Measurements from ENCODE around the gene SLC51A. TPM values are rescaled to one million over a fixed set of nuclear protein-coding genes. Genes with fewer than 3 reads are reported as not detected.

Gene SLC51A
- total and polyA plus RNA-seq, 8 donors = 1.2 to 10.4 (median 7.9) TPM; not detected in 1

DNA sequence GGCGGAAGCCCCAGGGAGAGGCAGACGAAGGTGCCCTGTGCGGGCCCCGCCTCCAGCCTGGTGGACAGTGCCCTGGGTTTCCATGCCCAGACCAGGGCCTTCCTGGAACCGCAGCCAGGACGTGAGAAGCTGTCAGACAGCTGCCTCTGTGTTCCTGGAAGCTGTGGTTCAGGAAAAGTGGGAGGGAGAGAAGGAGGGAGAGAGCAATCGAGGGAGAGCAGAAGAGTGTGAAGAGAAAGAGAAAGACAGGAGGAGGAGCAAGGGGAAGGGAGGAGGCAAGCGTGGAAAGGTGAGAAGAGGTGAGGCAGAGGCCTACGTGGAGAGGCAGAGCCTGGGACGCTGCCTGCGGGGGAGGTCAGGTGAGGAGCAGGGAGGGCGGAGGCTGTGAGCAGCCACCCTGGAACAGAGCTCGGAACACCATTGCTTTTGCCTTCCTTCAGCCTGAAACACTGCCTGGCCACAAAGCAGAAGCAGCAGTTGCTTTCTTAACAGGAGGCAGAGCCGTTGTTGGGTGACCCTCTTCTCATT lies 23.7 kb upstream of the SLC51A start:
- TF ChIP-seq CTCF (IDR thresholded peaks at IDR 0.05) = no peak
- H3K4me1 ChIP-seq = peaks cover 0 to 53% of the 10 kb centered on the region in 2 donors
- peak overlapping the region; percentile 77 to 94 for H3K27ac ChIP-seq
- intact Hi-C loops (cut with DNase I) = loop anchor here in 1 of 2 donors (5.0 kb wide), 1 partner anchor 120 kb away; no protein-coding TSS in a partner anchor
- no peaks in the 10 kb centered on the region for H3K27me3 ChIP-seq
- H3K4me3 ChIP-seq = no peak overlapping the region
- no peaks in the 10 kb centered on the region for H3K36me3 ChIP-seq
- no peaks in the 10 kb centered on the region for H3K9me3 ChIP-seq
- no peak for ATAC-seq
- DNase-seq = peak in 1 of 4 donors; percentile 85

- no peak for TF ChIP-seq CTCF (IDR thresholded peaks at IDR 0.05)
- no peak for ATAC-seq
- Histone ChIP-seq H3K27ac (peak overlapping the region in 1 of 2 donors; percentile 94), H3K4me1 (peaks cover 0 to 52% of the 10 kb centered on the region in 2 donors), H3K36me3 (no peaks in the 10 kb centered on the region), H3K9me3 (no peaks in the 10 kb centered on the region), H3K27me3 (no peaks in the 10 kb centered on the region), H3K4me3 (no peak overlapping the region)
- intact Hi-C loops (cut with DNase I) = loop anchor here in 1 of 2 donors (5.0 kb wide), 1 partner anchor 121 kb away; no protein-coding TSS in a partner anchor
- DNase-seq = peak in 1 of 4 donors; percentile 55
Measured at GRCh38 chr3:196193133-196193735, 23.1 kb upstream of the SLC51A start.

DNA sequence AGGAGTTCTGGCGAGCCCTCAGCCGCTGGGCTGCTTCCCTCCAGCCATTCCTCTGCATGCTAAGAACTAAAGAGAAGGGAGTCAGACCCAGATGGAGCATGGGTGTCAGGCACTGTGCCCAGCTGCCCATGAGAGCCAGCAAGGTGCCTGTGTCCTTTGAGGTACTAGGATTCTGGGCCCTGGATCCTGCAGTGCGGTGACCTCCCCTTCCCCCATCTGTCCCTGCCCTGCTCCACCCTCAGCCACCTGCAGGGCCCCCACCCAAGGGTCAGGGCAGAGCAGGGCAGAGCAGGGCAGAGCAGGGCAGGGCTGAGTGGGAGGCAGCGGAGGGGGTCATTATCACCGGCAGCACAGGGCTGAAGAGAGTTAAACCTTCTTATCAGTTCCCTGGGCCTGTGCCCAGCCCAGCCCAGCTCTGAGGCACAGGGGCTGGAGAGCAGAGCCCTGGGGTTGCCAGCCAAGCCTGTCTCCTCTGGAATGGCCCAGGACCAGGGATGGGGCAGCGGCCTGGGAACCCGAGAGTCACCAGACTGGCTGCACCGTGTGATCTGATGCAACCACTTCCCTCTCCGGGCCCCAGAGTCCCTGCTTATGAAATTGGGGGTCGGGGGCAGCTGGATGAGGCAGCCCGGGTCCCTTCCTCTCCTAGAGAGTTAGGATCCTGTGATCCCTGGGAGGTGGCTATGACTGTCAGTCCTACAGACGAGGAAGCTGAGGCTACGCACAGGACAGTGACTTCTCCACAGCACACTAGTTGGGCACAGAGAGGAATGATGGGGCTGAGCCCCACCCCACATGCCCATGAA lies 22.4 kb upstream of the SLC51A start:
- H3K9me3 ChIP-seq = no peaks in the 10 kb centered on the region
- H3K4me1 ChIP-seq = peaks cover 0 to 52% of the 10 kb centered on the region in 2 donors
- no peaks in the 10 kb centered on the region for H3K27me3 ChIP-seq
- H3K36me3 ChIP-seq = no peaks in the 10 kb centered on the region
- DNase-seq (peak in 3 of 4 donors; percentile 43 to 89 (median 84)), ATAC-seq (peak; percentile 72)
- intact Hi-C loops (cut with DNase I) = loop anchor here in 1 of 2 donors (5.0 kb wide), 1 partner anchor 122 kb away; no protein-coding TSS in a partner anchor
- peak overlapping the region; percentile 39 to 94 for H3K27ac ChIP-seq
- no peak for TF ChIP-seq CTCF (IDR thresholded peaks at IDR 0.05)
- H3K4me3 ChIP-seq = no peak overlapping the region

GRCh38 chr3:196194542-196194915 lies 21.8 kb upstream of the SLC51A start:
- intact Hi-C loops (cut with DNase I) = loop anchor here in 1 of 2 donors (5.0 kb wide), 1 partner anchor 122 kb away; no protein-coding TSS in a partner anchor
- peak overlapping the region; percentile 39 to 94 for H3K27ac ChIP-seq
- H3K9me3 ChIP-seq = no peaks in the 10 kb centered on the region
- peaks cover 0 to 52% of the 10 kb centered on the region in 2 donors for H3K4me1 ChIP-seq
- H3K4me3 ChIP-seq = no peak overlapping the region
- ATAC-seq (no peak), DNase-seq (peak in 1 of 4 donors; percentile 64)
- TF ChIP-seq CTCF (IDR thresholded peaks at IDR 0.05) = no peak
- H3K27me3 ChIP-seq = no peaks in the 10 kb centered on the region
- H3K36me3 ChIP-seq = no peaks in the 10 kb centered on the region

All from left lung (tissue), 10 donors.